Hematopoietic multipotent progenitor cell treated with erythropoietin and hydrocortisone succinate and interleukin-3 and kit ligand, for 15 days (in vitro differentiated cells): ENCODE data around the gene JMJD8.

ENCODE experiments used
- DNase-seq: peaks from one replicate; pipeline ENCODE4 v3.0.0-alpha.2; 2015; ENCODE audit warnings: low spot score

Gene JMJD8

GRCh38 chr16:638034-638543, 46.0 kb downstream of the JMJD8 start:
- no peak for DNase-seq

GRCh38 chr16:637081-638018, 46.8 kb downstream of the JMJD8 start:
- peak; percentile 89 for DNase-seq

GRCh38 chr16:636206-637080, 47.7 kb downstream of the JMJD8 start, which contains the start of gene METTL26:
Gene METTL26, minus strand, starts transcription at chr16:636305. Its CDS starts 15 bp downstream, at chr16:636290.
- peak; percentile 92 for DNase-seq

GRCh38 chr16:635573-636205, 48.4 kb downstream of the JMJD8 start:
- no peak for DNase-seq

- no peak for DNase-seq
These were observed 49.1 kb downstream of the JMJD8 start for GRCh38 chr16:634996-635395.

GRCh38 chr16:634051-634670, 50.0 kb downstream of the JMJD8 start:
- DNase-seq, result no peak

GRCh38 chr16:633336-634050, 50.6 kb downstream of the JMJD8 start:
- DNase-seq, result no peak

GRCh38 chr16:632486-633335, 51.4 kb downstream of the JMJD8 start:
- DNase-seq, result no peak

- DNase-seq, result no peak
These were observed 52.3 kb downstream of the JMJD8 start for GRCh38 chr16:631808-632358.
